ENCODE measurements around the gene GIT2. TPM values are rescaled to one million over a fixed set of nuclear protein-coding genes. Genes with fewer than 3 reads are reported as not detected.
"Not testable (repeated sequence)": the region's sequence is repeated elsewhere in the genome, so short reads cannot be mapped to it uniquely, and the experiment has no call there.

The GIT2 gene
- total RNA-seq, 1 experiment from 2014 or later = 40.0 TPM

- Histone ChIP-seq H3K36me3 (ENCODE audit: control insufficient read depth, insufficient read depth, low read length) (peaks cover 2% of the 10 kb centered on the region; the same call in 1 of the 2 replicates), H3K9me3 (ENCODE audit: control insufficient read depth, insufficient read depth, low read depth, low read length) (no peaks in the 10 kb centered on the region), H3K4me3 (ENCODE audit: low read depth in 2 of 2, low read length in 2 of 2) (peak overlapping the region; percentile 77 to 92), H3K4me1 (ENCODE audit: control insufficient read depth, insufficient read depth, low read length) (peaks cover 18% of the 10 kb centered on the region; the same call in 1 of the 2 replicates), H3K27ac (ENCODE audit: low read length) (peak overlapping the region; percentile 91), H3K27me3 (ENCODE audit: control insufficient read depth, insufficient read depth, low read length) (no peaks in the 10 kb centered on the region)
- no TSS peak for BruUV-seq (replicated peaks)
- ATAC-seq (peak; percentile 29), DNase-seq (ENCODE audit: low read depth, low spot score) (no peak)
- TF ChIP-seq TCF7L2 (IDR thresholded peaks at IDR 0.05; ENCODE audit: low read depth, low read length) (no peak), REST (IDR thresholded peaks at IDR 0.05; ENCODE audit: insufficient read depth in 1 of 2, low read depth in 2 of 2, low read length in 1 of 2) (no peak), CTCF (IDR thresholded peaks at IDR 0.05) (no peak)
- intact Hi-C loops (cut with micrococcal nuclease; ENCODE audit: unreplicated experiment) (no loop called here), in situ Hi-C loops (cut with HindIII; ENCODE audit: low pct_unique_long_range_greater_than_20kb, low sequenced_read_pairs) (no loop called here)
- ChIA-PET CTCF (interaction anchor here (0.6 kb wide), 2 partner anchors 27 to 946 kb away, joined by 3 read pairs; partner anchors contain the start of gene CCDC63), POLR2A (no interaction called here)
These were observed 95.2 kb downstream of the GIT2 start for GRCh38 chr12:109900752-109901580.

GRCh38 chr12:109899783-109900751 lies 96.1 kb downstream of the GIT2 start, which contains the start of gene TCHP:
TCHP (plus strand) TSS chr12:109900274; CDS start chr12:109903027, 2,753 bp downstream.
- ChIA-PET CTCF (no interaction called here), POLR2A (no interaction called here)
- Histone ChIP-seq H3K4me3 (ENCODE audit: low read depth in 2 of 2, low read length in 2 of 2) (peak within 1 kb of the TSS; percentile 77 to 92), H3K4me1 (ENCODE audit: control insufficient read depth, insufficient read depth, low read length) (peaks cover 18% of the 10 kb centered on the region; the same call in 1 of the 2 replicates), H3K27ac (ENCODE audit: low read length) (peak within 1 kb of the TSS; percentile 91), H3K9me3 (ENCODE audit: control insufficient read depth, insufficient read depth, low read depth, low read length) (no peaks in the 10 kb centered on the region), H3K27me3 (ENCODE audit: control insufficient read depth, insufficient read depth, low read length) (no peaks in the 10 kb centered on the region), H3K36me3 (ENCODE audit: control insufficient read depth, insufficient read depth, low read length) (peaks cover 2% of the 10 kb centered on the region; the same call in 1 of the 2 replicates)
- DNase-seq (ENCODE audit: low read depth, low spot score) = peak; percentile 47
- intact Hi-C loops (cut with micrococcal nuclease; ENCODE audit: unreplicated experiment) = no loop called here
- ATAC-seq = peak; percentile 94
- BruUV-seq (replicated peaks) = TSS peak; percentile 80
- in situ Hi-C loops (cut with HindIII; ENCODE audit: low pct_unique_long_range_greater_than_20kb, low sequenced_read_pairs) = no loop called here
- TF ChIP-seq POLR2AphosphoS5 (IDR thresholded peaks at IDR 0.05; ENCODE audit: low read depth, low read length) (peak; percentile 75), SIN3A (IDR thresholded peaks at IDR 0.05; ENCODE audit: borderline replicate concordance, insufficient read depth, low read depth, low read length) (no peak; the same call in none of the 2 replicates), TCF7L2 (IDR thresholded peaks at IDR 0.05; ENCODE audit: low read depth, low read length) (peak; percentile 42; the same call in 1 of the 2 replicates)

GRCh38 chr12:109899345-109899744 lies 96.8 kb downstream of the GIT2 start:
- intact Hi-C loops (cut with micrococcal nuclease; ENCODE audit: unreplicated experiment); in situ Hi-C loops (cut with HindIII; ENCODE audit: low pct_unique_long_range_greater_than_20kb, low sequenced_read_pairs); BruUV-seq (replicated peaks); H3K36me3 ChIP-seq (ENCODE audit: control insufficient read depth, insufficient read depth, low read length); DNase-seq (ENCODE audit: low read depth, low spot score); H3K27me3 ChIP-seq (ENCODE audit: control insufficient read depth, insufficient read depth, low read length); CTCF ChIA-PET; H3K9me3 ChIP-seq (ENCODE audit: control insufficient read depth, insufficient read depth, low read depth, low read length); ATAC-seq; POLR2A ChIA-PET: not testable (repeated sequence)
- H3K4me3 ChIP-seq (ENCODE audit: low read depth in 2 of 2, low read length in 2 of 2) = peak overlapping the region; percentile 77 to 92
- H3K4me1 ChIP-seq (ENCODE audit: control insufficient read depth, insufficient read depth, low read length) = peaks cover 18% of the 10 kb centered on the region; the same call in 1 of the 2 replicates
- peak overlapping the region; percentile 91 for H3K27ac ChIP-seq (ENCODE audit: low read length)

All from Panc1 (cell line).